ENCODE results near the gene AGTR1. TPM values are rescaled to one million over a fixed set of nuclear protein-coding genes. Genes with fewer than 3 reads are reported as not detected.

AGTR1 gene
- total and polyA plus RNA-seq, 2 of the 13 experiments (the other 11 are each of a cell fraction or from before 2014, with no cell fraction given) = 0.64 to 1.5 TPM

- H3K9me3 ChIP-seq (ENCODE audit: low read length) = no peaks in the 10 kb centered on the region
- POLR2A ChIA-PET = no interaction called here
- DNase-seq (ENCODE audit: low spot score) (no peak), ATAC-seq (no peak), FAIRE-seq (no peak)
- WGBS (ENCODE audit: low lambda C conversion rate) = 57% methylated on average over 2 of the region's 2 CpGs
- H3K4me2 ChIP-seq (ENCODE audit: low read depth, low read length) = no peak overlapping the region
- H3K27ac ChIP-seq (ENCODE audit: extremely low read length, insufficient read depth, low read length) = no peak overlapping the region
- H3K4me3 ChIP-seq (replicated peaks in 1 of 3; ENCODE audit: insufficient read depth in 1 of 3, low read depth in 2 of 3, low read length in 3 of 3) = no peak overlapping the region
- H4K20me1 ChIP-seq (ENCODE audit: insufficient read depth, low read length) = no peaks in the 10 kb centered on the region
- in situ Hi-C loops (cut with HindIII; ENCODE audit: extremely low pct_ligation_motif_present, low pct_unique_long_range_greater_than_20kb) = no loop called here
- intact Hi-C loops (cut with micrococcal nuclease; ENCODE audit: unreplicated experiment) = no loop called here
- TF ChIP-seq, protein P1, sequence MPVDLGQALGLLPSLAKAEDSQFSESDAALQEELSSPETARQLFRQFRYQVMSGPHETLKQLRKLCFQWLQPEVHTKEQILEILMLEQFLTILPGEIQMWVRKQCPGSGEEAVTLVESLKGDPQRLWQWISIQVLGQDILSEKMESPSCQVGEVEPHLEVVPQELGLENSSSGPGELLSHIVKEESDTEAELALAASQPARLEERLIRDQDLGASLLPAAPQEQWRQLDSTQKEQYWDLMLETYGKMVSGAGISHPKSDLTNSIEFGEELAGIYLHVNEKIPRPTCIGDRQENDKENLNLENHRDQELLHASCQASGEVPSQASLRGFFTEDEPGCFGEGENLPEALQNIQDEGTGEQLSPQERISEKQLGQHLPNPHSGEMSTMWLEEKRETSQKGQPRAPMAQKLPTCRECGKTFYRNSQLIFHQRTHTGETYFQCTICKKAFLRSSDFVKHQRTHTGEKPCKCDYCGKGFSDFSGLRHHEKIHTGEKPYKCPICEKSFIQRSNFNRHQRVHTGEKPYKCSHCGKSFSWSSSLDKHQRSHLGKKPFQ (CRISPR knock-in tag; IDR thresholded peaks at IDR 0.05; ENCODE audit: insufficient replicate concordance) = no peak
- TF ChIP-seq YEATS4 (CRISPR knock-in tag; IDR thresholded peaks at IDR 0.05; ENCODE audit: borderline replicate concordance) = no peak
- no peak overlapping the region for H2AFZ ChIP-seq (ENCODE audit: low read length)
- H3K79me2 ChIP-seq (ENCODE audit: insufficient read depth, low read length) = no peaks in the 10 kb centered on the region
- no TSS peak for BruUV-seq (replicated peaks)
- H3K9ac ChIP-seq (ENCODE audit: insufficient read depth, low read depth, low read length) = no peak overlapping the region
- no peaks in the 10 kb centered on the region; a peak in 1 of 5 replicates for H3K27me3 ChIP-seq (ENCODE audit: control insufficient read depth in 1 of 2, insufficient read depth in 2 of 2, low read length in 2 of 2)
- CTCF ChIA-PET (ENCODE audit: low intra/inter-chr PET ratio, low total read pairs) = no interaction called here
- H3K36me3 ChIP-seq (replicated peaks in 1 of 2; ENCODE audit: control insufficient read depth in 1 of 2, insufficient read depth in 2 of 2, low read length in 2 of 2) = no peaks in the 10 kb centered on the region
- peaks cover 30% of the 10 kb centered on the region for H3K4me1 ChIP-seq (ENCODE audit: insufficient read depth, low read length)
Observed at GRCh38 chr3:148720873-148721272, 23.2 kb downstream of the AGTR1 start.

DNA sequence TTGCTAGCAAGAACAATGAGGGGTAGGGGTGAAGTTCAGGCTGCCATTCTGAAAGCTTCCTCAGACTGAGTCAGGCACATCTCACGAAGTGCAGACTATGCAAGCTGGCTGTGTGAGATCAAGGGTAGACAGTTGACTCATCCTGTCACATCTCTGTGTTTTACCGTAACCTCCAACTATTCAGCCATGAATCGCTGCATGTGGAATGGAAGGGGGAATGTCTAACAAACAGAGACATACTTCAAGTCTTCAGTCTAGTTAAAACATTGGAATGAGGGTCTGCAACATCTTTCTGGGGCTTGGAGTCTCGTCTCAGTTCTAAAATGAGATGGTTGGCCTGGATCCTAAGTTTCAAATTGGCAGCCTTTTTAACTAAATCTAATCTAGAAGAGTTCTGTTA is 25.9 kb downstream of the AGTR1 start:
- Histone ChIP-seq H3K4me2 (ENCODE audit: low read depth, low read length) (peak overlapping the region; percentile 21), H3K27ac (ENCODE audit: extremely low read length, insufficient read depth, low read length) (no peak overlapping the region)
- FAIRE-seq = no peak
- TF ChIP-seq SAP130 (CRISPR knock-in tag; IDR thresholded peaks at IDR 0.05; ENCODE audit: low read depth) = 0 out of 2 replicates have a peak, but pooled peaks have one; percentile 14
- TF ChIP-seq NCOA2 (CRISPR knock-in tag; IDR thresholded peaks at IDR 0.05) = no peak
- no peak for TF ChIP-seq RNF2 (conservative IDR thresholded peaks at IDR 0.05; ENCODE audit: low read depth)
- no peak for TF ChIP-seq ZNF468 (CRISPR knock-in tag; IDR thresholded peaks at IDR 0.05)
- no peak for TF ChIP-seq IRF1 (CRISPR knock-in tag; IDR thresholded peaks at IDR 0.05; ENCODE audit: low read depth)
- peak; percentile 23 for TF ChIP-seq TEAD3 (CRISPR knock-in tag; optimal IDR thresholded peaks at IDR 0.05; ENCODE audit: borderline replicate concordance)
- TF ChIP-seq ZBTB38 (CRISPR knock-in tag; IDR thresholded peaks at IDR 0.05) = no peak
- TF ChIP-seq, protein P2, sequence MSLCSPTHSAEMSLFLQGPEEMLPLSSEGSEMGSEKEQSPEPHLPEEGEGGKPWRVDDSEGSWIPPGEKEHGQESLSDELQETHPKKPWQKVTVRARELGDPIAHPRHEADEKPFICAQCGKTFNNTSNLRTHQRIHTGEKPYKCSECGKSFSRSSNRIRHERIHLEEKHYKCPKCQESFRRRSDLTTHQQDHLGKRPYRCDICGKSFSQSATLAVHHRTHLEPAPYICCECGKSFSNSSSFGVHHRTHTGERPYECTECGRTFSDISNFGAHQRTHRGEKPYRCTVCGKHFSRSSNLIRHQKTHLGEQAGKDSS (CRISPR knock-in tag; IDR thresholded peaks at IDR 0.05; ENCODE audit: borderline replicate concordance, low read depth) = no peak
- TF ChIP-seq ZNF24 (IDR thresholded peaks at IDR 0.05) = no peak
- TF ChIP-seq ZKSCAN8 (CRISPR knock-in tag; IDR thresholded peaks at IDR 0.05; ENCODE audit: borderline replicate concordance) = no peak
- no peak for TF ChIP-seq ZBTB46 (CRISPR knock-in tag; IDR thresholded peaks at IDR 0.05; ENCODE audit: borderline replicate concordance)
- no peak for TF ChIP-seq HMG20A (CRISPR knock-in tag; IDR thresholded peaks at IDR 0.05; ENCODE audit: borderline replicate concordance)

More for the DNA sequence above, 25.9 kb downstream of the AGTR1 start:
- Histone ChIP-seq H3K9ac (ENCODE audit: insufficient read depth, low read depth, low read length) (no peak overlapping the region), H3K79me2 (ENCODE audit: insufficient read depth, low read length) (no peaks in the 10 kb centered on the region), H3K36me3 (replicated peaks in 1 of 2; ENCODE audit: control insufficient read depth in 1 of 2, insufficient read depth in 2 of 2, low read length in 2 of 2) (no peaks in the 10 kb centered on the region), H3K4me3 (replicated peaks in 1 of 3; ENCODE audit: insufficient read depth in 1 of 3, low read depth in 2 of 3, low read length in 3 of 3) (no peak overlapping the region; a peak in 1 of 6 replicates), H3K9me3 (ENCODE audit: low read length) (no peaks in the 10 kb centered on the region), H2AFZ (ENCODE audit: low read length) (no peak overlapping the region), H3K4me1 (ENCODE audit: insufficient read depth, low read length) (peaks cover 12% of the 10 kb centered on the region; the same call in 1 of the 2 replicates), H3K27me3 (ENCODE audit: control insufficient read depth in 1 of 2, insufficient read depth in 2 of 2, low read length in 2 of 2) (no peaks in the 10 kb centered on the region; a peak in 1 of 5 replicates), H4K20me1 (ENCODE audit: insufficient read depth, low read length) (no peaks in the 10 kb centered on the region)
- ATAC-seq (peak; percentile 78), DNase-seq (ENCODE audit: low spot score) (peak; percentile 12)
- WGBS (ENCODE audit: low lambda C conversion rate) = 35% methylated on average over 4 of the region's 4 CpGs
- in situ Hi-C loops (cut with HindIII; ENCODE audit: extremely low pct_ligation_motif_present, low pct_unique_long_range_greater_than_20kb) = no loop called here
- ChIA-PET CTCF (ENCODE audit: low intra/inter-chr PET ratio, low total read pairs) (no interaction called here), POLR2A (interaction anchor here (1.0 kb wide), 1 partner anchor 121 kb away, joined by 3 read pairs; no protein-coding TSS in a partner anchor)
- intact Hi-C loops (cut with micrococcal nuclease; ENCODE audit: unreplicated experiment) = no loop called here
- BruUV-seq (replicated peaks) = no TSS peak
